HG03045 (cell line): ENCODE results near the gene DMRT1.

ENCODE experiments used
- ATAC-seq: cut with Tn5 transposase; IDR thresholded peaks from one replicate; pipeline ENCODE4 v1.9.1; 2021; ENCODE audit warnings: mild to moderate bottlenecking, moderate library complexity; ENCODE audit not compliant: unreplicated experiment

DMRT1 gene

DNA sequence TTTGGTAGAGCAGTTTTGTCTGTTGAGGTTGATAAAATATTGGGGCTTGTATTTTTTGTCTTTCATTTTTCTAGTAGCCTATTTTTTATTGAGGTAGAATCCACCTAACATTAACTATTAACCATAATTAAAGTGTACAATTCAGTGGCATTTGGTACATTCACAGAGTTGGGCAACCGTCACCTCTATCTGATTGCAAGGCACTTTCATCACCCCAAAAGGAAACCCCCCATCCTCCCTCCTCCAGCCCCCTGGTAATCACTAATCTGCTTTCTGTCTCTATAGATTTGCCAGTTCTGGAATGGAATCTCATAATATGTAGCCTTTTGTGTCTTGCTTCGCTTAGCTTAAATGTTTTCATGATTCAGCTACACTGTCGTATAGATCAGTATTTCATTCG is 79.4 kb downstream of the DMRT1 start:
- no peak for ATAC-seq

DNA sequence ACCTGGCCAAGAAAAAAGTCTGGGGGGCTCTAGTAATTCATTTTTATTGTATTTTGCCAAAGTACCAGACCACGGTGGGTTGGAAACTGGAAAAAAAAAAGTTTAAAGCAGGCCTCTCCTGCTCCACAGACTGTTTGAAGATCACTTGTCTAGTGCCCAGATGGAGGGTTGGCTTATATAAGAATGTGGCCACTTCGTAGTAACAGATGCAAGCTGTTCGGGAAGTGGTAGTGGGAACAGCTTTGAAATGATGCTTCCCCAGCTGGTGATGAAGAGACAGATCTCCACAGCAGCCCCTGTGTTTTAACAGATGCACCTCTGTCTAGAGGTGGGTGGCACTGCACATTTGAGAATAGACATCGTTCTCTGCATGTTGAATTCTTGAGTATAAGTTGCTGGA is 80.7 kb downstream of the DMRT1 start:
- no peak for ATAC-seq

DNA sequence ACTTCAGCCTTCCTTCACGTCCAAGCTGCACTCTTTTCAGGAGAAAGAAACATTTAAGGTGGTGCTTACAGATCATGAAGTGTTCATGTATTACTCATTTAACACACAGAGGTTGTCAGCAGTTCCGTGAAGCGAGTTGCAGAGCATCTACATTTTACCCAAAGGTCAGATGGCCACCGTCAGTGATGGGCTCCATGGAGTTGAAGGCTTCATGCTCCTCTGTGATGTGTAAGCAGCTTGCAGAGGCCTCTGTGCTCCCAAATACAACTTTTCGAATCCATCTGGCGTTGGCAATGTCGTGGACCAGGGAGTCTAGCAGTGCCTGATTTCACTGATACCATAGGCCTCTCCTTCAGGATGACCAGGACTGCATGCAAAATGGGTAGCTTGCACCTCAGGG is 81.2 kb downstream of the DMRT1 start:
- ATAC-seq: no peak

DNA sequence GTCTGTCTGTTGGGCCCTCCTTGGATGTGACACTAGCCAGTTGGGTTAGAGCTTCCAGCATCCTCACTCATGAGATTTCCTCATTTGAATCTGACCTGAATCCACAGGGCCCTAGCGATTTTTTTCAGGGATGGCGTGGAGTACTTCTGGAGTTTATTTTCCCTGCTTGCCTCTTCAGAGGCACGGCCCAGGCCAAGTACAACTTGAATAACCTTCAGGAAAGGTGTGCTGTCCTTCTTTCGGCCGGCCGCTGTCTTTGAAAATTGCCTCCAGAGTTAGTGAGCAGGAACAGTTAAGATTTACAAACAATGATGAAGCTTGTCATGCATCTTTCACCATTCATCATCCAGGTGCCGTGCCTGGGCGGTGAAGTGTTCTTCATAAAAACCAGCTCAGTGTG is 85.5 kb downstream of the DMRT1 start:
- ATAC-seq: no peak

DNA sequence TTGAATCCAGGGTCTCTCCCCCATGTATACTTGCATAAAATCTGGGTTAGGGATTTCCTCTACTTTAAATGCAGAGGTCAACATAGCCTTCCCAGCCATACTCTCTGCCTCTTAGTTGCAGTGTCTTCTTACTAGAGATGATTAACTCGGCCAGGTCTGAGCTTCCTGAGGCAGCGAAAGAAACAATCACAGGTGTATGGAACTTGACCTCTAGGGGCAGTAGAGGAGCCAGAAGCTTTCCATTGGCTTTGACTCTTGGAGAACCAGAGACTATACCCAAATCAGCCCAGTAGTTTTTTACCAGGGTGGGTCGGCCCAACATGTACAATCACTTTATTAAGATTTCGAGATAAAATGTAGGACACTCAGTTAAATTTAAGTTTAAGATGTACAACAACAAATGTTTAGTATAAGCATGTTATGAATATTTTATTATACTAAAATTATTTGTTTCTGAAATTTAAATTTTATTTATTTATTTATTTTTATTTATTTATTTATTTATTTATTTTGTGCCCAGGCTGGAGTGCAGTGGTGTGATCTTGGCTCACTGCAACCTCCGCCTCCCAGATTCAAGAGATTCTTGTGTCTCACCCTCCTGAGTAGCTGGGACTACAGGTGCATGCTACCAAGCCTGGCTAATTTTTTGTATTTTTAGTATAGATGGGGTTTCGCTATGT is 87.0 kb downstream of the DMRT1 start:
- no peak for ATAC-seq

DNA sequence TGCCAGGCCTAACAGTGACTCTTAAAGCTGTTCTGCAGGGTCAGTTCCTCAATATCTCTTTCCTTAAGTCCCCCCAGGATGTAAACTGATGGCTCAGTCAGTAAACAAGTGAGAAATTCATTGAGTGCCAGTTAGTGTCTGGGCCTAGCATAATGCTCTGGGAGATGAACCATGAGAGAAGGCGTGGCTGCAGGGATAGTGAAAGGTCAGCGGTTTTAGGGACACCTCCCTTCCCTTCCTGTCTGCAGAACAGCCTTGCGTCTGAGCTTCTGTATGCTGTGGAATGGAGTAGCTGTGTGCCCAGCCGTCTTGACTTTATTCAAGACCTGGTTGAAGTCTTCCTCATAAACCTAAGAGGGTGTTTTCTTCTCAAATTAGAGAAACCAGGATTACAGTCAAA is 88.2 kb downstream of the DMRT1 start:
- ATAC-seq: no peak

DNA sequence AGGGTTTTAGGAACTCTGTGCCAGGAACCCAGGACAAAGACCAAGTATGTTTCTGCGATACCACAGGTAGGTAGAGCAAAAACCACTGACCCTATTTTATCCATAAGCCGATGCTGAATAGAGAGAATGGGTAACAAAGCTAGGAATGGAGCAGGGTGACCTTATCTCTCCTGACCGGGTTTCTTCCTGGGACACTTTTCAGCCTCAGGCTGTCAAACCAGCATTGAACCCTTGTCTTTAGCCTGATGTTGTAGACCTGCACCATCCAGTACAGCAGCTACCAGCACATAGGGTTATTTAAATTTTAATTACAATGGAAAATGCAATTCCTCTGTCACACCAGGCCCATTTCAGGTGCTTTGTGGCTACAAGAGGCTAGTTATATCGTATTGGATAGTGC is 91.9 kb downstream of the DMRT1 start:
- no peak for ATAC-seq

DNA sequence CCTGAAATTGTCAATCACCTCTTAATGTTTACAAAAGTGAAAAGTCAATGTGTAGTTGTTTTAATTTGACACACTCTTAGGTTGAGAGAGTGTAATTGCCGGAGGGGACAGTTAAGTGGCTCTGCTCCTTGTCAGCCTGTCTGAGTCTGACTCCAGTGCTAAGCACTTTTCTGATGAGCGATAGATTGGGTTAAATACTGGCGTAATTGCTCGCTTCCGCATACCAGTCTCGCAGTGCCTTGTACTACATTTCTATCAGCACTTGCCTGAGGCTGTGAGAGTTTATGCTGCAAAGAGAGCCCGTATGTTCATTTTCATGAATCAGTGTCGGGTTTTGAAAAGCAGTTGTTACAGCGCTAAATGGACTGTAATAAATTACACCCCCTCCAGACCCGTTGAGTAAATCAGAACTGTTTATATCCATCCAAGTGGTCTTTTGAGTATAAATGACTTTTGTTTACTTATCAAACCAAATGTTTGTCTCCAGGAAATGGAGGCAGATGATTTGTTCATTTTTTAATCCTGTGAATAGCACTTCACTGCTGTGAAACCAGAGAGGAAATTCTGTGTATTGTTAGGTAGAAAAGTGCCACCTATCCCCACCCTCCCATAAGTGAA is 94.0 kb downstream of the DMRT1 start:
- no peak for ATAC-seq

DNA sequence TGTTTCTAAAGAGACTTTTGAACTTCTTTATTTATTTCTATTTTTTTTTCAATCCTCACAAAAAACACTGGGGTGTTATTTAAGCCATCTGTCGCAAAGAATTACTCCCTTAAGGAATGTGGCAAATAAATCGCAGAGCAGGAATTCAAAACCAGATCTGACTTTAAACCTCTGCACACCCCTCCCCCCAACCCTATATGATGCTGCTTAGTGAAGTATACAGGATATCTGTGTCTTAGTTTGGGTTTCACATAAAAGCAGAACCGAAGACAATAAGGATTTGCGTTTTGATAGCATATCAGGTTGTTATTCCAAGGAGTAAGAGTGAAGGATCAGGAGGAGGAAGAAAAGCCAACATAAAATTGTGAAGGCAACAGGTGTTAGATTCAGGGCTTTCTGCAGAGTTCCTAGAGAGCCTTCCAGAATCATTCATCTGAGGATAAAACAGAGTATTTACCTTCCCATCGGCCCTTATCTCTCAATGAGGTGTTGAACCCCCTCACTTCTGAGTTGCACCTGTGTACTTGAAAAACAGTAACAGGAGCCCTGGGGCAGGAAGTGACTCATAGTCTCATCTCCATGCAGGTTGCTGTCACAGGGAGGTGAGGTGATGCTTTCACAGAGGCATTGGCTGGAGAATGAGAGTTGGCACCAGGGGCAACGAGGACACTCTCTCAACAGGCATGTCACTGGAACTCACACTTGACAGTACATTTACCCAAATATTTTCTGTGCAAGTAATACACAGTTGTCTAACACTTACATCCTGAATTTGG is 101.5 kb downstream of the DMRT1 start:
- no peak for ATAC-seq

DNA sequence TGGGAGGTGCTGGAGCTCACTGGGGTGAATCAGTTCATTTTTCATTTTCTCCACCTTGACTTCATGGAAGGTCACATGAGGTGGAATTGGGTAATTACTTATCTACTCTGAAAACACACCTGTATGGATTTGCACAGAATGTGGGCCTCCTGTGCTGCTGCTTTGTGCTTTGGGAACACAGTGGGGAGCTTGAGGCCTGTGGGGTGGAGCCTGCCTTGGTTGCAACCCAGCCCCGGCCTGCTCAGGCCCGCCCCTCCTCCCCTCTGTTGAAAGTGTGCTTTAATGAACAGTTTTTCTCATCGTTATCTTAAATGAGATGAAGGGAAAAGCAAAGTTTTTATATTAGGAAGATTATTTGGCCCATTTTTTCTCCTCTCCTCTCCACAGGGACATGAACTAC is 106.5 kb downstream of the DMRT1 start:
- no peak for ATAC-seq

DNA sequence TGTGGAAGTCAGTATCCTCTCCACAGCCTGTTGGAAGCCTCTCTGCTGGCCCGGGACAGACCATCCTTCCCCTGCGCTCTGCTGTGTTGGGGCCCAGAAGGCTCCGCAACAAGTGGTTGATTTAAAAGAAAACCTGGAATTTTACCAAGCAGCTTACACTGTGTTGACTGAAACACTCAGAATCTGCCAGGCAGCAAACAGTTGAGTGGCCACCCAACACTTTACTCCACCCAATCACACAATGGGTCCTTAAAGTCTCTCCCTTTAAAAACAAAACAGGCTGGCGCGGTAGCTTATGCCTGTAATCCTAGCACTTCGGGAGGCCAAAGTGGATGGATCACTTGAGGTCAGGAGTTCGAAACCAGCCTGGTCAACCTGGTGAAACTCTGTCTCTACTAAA is 107.0 kb downstream of the DMRT1 start:
- ATAC-seq: no peak

DNA sequence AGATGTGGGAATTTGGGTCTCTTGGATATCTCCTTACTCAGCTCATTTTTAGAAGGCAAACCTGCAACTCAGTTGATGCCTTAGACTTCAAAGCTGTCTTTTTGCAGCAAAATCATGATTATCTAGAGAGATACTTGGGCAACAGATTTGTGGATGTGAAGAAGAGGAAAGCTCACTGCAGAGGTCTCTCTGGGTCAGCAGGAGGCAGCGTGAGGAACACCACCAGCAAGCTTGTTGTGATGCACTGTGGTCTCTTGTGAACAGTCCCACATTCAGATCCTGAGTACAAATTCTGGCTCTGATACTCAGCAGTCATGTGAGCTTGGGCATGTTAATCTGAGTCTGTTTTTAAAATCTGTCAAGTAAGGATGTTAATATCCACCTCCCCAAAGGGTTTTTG is 108.6 kb downstream of the DMRT1 start:
- ATAC-seq: no peak

DNA sequence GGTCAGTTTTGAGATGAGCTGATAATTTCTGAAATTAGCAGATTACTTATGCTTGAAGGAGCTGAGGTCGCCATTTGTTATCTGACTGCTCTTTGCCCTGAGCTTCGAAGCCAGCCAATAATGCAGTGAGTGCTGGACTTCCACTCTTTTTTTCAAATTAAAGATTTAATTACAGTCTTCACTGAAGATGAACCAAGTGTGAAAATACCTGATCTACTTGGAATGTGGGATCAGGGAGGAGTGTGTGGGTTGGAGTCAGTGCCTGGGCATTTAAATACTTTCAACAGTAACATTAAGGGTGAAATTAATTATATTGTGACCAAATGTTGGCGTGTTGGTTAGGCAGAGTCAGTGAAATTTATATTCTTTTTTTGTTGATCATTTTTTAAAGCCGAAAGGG is 111.0 kb downstream of the DMRT1 start:
- no peak for ATAC-seq

DNA sequence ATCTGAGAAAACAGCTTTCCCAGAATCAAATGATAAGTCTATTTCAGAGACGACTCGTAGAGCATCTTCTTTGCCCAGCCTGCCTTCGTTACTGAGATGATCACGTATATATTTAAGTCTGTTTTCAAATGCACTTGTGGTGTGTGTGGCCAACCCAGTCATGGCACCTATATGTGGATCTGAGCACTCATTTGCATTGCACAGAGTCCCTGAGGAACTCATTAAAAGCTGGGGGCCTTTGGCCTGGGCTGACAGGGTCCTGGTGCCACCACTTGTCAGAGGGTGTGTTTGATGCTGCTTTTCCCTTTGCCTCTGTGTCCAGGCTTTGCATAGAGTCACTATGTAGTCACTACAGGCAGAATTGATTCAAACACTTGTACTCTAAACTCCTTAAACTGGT is 117.6 kb downstream of the DMRT1 start:
- ATAC-seq: no peak

DNA sequence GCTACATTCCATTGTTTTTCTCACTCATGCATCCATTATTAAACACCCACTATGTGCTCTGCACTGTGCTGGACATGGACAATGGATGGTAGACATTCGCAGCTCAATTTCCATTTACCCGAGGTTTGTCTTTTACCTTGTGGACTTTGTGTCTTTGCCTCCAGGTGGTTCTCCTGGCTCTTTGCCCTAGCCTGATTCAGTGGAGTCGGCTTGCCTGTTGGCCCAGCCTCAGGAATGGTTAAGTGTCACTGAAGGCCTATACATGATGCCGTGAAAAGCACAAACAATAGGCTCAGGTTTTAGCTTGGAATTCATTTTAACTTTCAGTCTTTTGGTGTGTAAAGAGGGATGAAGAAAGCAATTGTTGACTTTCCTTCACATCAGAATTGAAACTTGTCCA is 118.4 kb downstream of the DMRT1 start:
- no peak for ATAC-seq

DNA sequence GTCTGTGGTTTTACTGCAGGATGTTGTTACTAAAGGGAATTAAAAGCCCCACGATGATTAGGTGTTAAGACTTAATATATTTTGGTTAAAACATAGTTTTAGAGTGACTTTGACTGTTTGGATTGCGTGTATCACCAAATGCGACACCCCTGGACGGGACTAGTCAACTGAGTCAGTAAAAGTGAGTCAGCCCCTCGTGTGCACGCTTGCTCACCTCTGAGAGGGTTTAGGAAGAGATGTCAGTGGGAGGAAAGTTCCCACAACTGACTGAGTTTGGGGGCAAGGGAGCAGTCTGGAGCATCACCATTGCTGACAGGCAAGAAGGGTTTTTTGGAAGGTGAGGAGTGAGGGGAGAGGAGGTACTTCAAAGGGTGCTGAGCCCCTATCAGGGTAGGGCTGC is 120.5 kb downstream of the DMRT1 start:
- no peak for ATAC-seq

DNA sequence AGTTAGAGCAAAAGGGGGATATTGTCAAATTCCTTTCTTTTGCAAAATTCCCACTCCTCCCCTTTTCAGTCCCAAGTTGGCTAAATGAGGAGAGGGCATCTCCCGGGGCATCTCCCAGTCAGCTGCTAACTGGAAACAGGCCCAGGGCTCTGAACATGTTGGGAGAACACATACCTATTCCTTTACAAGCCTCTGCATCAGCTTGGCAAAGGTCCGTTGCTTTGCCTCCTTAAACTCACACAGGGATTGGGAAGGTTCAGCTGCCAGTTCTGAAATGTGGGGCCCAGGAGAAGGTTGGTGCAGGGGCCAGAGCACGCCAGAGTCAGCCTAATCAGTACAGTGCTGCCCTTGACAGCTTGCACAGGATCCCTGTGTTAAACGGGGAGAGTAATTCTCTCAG is 124.0 kb downstream of the DMRT1 start:
- ATAC-seq: no peak

DNA sequence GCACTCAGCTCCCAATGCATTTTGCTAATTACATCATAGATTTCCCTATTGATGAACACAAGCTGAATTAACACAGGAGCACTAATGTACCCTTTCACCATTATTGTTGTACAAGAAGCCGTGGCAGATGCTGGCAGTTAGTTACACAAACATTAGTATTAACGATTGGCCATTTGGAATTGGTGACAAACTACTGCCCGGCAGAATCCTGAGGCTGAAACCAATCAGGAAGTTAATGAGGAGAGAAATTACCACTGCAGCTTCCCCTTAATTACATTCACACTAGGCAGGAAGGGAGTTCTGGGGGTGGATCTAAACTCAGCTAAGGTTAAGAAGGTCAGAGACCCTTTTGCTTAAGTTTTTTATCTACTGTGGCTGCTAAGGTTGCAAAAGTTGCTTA is 125.4 kb downstream of the DMRT1 start:
- no peak for ATAC-seq

DNA sequence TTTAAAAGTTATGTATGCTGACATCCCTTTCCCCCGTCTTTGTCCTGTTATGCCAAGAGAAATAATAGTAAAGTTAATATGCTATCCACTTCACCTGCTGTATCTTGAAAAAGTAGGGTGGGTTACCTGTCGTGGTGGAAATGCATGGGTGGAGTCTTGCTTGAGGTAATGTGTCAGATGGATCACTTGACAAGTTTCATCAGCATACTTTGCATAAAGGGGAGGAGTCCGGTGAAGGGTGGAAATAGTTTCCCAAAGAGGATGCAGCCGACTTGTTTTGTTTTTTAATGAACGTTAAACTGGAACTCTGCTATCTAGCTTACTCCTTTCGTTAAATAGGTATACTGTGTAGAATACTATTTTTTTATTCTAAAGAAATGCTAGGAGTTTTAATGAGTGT is 125.9 kb downstream of the DMRT1 start:
- ATAC-seq: no peak

DNA sequence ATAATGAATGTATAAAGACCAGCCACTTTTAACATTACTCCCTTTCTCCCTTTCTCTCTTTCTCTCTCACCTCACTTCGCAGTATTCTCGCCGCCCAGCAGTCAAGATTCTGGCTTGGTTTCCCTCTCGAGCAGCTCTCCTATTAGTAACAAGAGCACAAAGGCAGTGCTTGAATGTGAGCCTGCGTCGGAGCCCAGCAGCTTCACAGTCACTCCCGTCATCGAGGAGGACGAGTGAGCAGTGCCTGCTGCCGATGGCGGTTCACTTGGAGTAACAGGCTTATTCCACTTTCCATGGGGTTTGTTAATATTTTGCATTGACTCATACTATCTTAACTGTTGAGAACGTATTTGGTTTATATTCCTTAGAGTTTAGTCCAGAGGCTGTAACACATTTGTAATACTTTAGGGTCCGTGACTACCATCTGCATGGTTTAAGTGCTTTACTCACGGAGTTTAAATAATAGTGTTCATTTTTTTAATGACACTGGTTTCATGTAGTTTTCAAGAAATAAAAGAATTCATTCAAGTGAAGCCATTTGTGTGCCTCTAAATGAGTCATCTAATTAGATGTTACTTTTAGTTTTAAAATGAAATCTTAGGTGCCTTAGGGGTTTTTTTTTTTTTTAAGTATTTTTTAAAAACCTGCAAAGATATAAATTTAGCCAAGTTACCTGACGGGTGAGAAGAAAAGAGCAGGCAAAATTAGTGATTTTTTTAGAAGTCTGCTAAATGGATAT is 126.6 kb downstream of the DMRT1 start:
- ATAC-seq: no peak

DNA sequence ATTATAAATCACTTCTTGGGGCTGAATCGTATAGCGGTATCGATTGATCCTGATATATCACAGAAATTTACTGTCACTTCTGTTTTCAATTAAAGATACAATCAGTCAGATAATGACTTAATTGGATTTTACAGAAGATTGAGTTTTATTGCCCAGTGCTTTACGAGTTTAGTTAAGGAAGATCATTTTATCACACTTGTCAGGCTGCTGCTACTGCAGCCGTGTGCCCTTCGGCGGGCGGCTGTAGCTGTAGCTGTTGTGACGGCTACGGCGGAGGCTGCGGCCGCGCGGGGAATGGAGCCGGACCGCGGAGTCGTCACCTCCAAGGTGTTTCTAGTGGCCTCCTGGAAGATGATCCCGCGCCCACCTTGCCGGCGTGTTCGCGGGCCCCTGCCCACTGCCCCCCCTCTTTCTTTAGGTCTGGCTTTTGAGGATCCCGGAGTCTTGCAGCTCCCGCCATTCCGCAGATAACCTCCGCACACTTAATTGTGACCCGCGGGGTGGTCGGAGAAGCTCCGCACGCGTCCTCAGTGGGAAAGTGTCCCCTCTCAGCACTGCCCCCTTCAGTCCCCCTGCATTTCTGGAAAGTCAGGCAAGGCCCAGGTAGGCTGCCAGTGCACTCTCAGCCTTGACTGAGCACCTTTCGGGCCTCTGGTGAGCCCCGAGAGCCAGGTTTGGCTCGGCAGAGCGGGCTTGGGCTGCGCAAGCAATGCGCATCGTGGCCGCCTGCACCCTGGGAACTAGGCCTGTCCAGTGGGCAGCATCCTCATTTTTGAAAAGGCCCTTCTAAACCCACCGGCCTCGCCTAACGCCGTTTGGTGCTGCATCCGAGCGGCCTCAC is 128.0 kb downstream of the DMRT1 start:
- ATAC-seq: no peak
